NCI-H2196 (cell line): ENCODE results near the gene F7.
A peak's percentile ranks its signal among the peaks of the same experiment; 100 is the strongest.
"Not testable (repeated sequence)": the region's sequence is repeated elsewhere in the genome, so short reads cannot be mapped to it uniquely, and the experiment has no call there.

Source experiments
- DNase-seq: peaks from one replicate; lab custom pipeline; 2025; ENCODE audit not compliant: unreplicated experiment; lab: John Stamatoyannopoulos, UW

F7 gene

GRCh38 chr13:113150550-113151365, 45.2 kb downstream of the F7 start:
- no peak for DNase-seq

GRCh38 chr13:113151745-113152690, 46.4 kb downstream of the F7 start:
- DNase-seq, result no peak

GRCh38 chr13:113152691-113152983, 47.0 kb downstream of the F7 start:
- no peak for DNase-seq

- no peak for DNase-seq
Measured at GRCh38 chr13:113152984-113153809, 47.6 kb downstream of the F7 start.

GRCh38 chr13:113153810-113154748, 48.5 kb downstream of the F7 start:
- DNase-seq, result peak; percentile 31

GRCh38 chr13:113155201-113155600, 49.6 kb downstream of the F7 start:
- DNase-seq, result no peak

- no peak for DNase-seq
Measured at GRCh38 chr13:113155982-113156655, 50.5 kb downstream of the F7 start.

GRCh38 chr13:113157206-113157928, 51.8 kb downstream of the F7 start:
- DNase-seq, result no peak

- DNase-seq, result no peak
Measured at GRCh38 chr13:113157929-113158747, 52.5 kb downstream of the F7 start, which contains the start of gene PROZ. Gene PROZ (plus strand): TSS chr13:113158648. CDS start chr13:113158661, 13 bp downstream.

- DNase-seq, result no peak
Measured at GRCh38 chr13:113158946-113159345, 53.4 kb downstream of the F7 start.

- no peak for DNase-seq
Measured at GRCh38 chr13:113159701-113160100, 54.1 kb downstream of the F7 start.

- no peak for DNase-seq
Measured at GRCh38 chr13:113160983-113161382, 55.4 kb downstream of the F7 start.

- DNase-seq, result no peak
Measured at GRCh38 chr13:113161433-113161832, 55.8 kb downstream of the F7 start.

GRCh38 chr13:113161975-113162374, 56.4 kb downstream of the F7 start:
- not testable (repeated sequence) for DNase-seq

- no peak for DNase-seq
Measured at GRCh38 chr13:113162783-113163685, 57.4 kb downstream of the F7 start.

- no peak for DNase-seq
Measured at GRCh38 chr13:113164492-113164891, 58.9 kb downstream of the F7 start.

- no peak for DNase-seq
Measured at GRCh38 chr13:113166266-113166665, 60.7 kb downstream of the F7 start.
